ENCODE measurements around the gene MED13L.

DNA sequence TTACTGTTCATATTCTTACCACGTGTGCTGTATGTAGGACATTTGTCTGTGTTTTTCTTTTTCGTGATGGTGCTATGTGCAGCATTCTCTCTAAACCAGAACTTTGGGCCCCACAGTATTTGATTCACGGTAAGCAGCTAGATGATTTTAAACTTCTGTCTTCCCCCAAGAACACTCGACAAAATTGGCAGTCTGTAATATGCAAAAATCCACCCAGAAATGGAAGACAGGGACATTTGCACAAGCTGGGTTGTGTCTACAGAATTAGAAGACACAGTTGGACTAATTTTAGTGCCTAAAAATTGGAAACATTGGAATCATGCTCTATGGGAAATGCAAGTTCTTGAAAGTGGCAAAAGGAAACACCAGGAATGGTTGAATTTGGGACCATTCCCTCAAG lies 24.1 kb upstream of the MED13L start:
- TF ChIP-seq POLR2A (IDR thresholded peaks at IDR 0.05) (no peak), CTCF (IDR thresholded peaks at IDR 0.05) (no peak)

All from lower leg skin (tissue), 3 donors.